ENCODE measurements around the gene MAOB.

- TF ChIP-seq, protein P1, sequence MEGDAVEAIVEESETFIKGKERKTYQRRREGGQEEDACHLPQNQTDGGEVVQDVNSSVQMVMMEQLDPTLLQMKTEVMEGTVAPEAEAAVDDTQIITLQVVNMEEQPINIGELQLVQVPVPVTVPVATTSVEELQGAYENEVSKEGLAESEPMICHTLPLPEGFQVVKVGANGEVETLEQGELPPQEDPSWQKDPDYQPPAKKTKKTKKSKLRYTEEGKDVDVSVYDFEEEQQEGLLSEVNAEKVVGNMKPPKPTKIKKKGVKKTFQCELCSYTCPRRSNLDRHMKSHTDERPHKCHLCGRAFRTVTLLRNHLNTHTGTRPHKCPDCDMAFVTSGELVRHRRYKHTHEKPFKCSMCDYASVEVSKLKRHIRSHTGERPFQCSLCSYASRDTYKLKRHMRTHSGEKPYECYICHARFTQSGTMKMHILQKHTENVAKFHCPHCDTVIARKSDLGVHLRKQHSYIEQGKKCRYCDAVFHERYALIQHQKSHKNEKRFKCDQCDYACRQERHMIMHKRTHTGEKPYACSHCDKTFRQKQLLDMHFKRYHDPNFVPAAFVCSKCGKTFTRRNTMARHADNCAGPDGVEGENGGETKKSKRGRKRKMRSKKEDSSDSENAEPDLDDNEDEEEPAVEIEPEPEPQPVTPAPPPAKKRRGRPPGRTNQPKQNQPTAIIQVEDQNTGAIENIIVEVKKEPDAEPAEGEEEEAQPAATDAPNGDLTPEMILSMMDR (IDR thresholded peaks at IDR 0.05): no peak
- no peak for TF ChIP-seq POLR2A (IDR thresholded peaks at IDR 0.05)
- no peak for TF ChIP-seq POLR2AphosphoS5 (IDR thresholded peaks at IDR 0.05)
Observed at GRCh38 chrX:43862434-43862833, 19.8 kb downstream of the MAOB start.
